Measurements from ENCODE around the gene MAB21L3.

- no peak for TF ChIP-seq EZH2 (IDR thresholded peaks at IDR 0.05)
- TF ChIP-seq, protein P1, sequence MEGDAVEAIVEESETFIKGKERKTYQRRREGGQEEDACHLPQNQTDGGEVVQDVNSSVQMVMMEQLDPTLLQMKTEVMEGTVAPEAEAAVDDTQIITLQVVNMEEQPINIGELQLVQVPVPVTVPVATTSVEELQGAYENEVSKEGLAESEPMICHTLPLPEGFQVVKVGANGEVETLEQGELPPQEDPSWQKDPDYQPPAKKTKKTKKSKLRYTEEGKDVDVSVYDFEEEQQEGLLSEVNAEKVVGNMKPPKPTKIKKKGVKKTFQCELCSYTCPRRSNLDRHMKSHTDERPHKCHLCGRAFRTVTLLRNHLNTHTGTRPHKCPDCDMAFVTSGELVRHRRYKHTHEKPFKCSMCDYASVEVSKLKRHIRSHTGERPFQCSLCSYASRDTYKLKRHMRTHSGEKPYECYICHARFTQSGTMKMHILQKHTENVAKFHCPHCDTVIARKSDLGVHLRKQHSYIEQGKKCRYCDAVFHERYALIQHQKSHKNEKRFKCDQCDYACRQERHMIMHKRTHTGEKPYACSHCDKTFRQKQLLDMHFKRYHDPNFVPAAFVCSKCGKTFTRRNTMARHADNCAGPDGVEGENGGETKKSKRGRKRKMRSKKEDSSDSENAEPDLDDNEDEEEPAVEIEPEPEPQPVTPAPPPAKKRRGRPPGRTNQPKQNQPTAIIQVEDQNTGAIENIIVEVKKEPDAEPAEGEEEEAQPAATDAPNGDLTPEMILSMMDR (IDR thresholded peaks at IDR 0.05): no peak
- no peak for TF ChIP-seq EZH2phosphoT487 (IDR thresholded peaks at IDR 0.05)
These were observed 50.2 kb downstream of the MAB21L3 start for GRCh38 chr1:116161390-116161789.
